ENCODE data around the gene C10orf53. TPM values are rescaled to one million over a fixed set of nuclear protein-coding genes. Genes with fewer than 3 reads are reported as not detected.

Gene C10orf53
- total RNA-seq, 1 experiment from 2014 or later = not detected

DNA sequence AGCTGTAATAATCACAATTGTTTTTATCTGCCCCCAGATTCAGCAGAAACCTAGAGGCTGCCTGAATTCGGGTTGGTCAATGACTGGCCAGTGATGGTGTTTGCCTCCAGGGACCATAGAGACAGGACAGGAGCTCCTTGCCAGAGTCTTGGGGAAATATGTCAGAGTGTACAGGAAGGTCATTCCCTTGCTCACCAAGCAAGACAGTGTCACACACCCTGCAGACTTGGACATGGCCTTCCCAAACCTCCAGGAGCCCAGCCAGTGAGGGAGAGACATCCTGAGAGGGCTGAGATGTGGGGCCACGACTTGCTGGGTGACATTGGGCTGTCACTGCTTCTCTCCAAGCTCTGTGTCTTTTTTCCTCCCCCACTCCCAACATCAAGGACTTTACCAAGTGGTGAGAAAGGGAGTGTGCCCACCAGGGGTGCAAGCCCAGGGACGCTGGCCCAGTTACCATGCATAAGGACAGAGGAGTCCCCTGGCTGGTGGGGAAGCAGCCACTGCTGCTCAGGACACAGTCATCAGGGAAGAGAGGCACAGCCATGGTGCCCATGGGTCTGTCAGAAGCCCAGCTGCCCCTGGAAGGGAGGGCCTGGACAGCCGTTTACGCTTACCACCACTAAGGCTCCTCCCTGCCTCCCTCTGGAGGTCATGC, 25.3 kb upstream of the C10orf53 start:
- CTCF ChIA-PET = no interaction called here
- Histone ChIP-seq H3K79me2 (ENCODE audit: low read length) (no peaks in the 10 kb centered on the region), H3K4me2 (ENCODE audit: low read length) (no peak overlapping the region), H3K36me3 (ENCODE audit: low read depth, low read length) (no peaks in the 10 kb centered on the region), H2AFZ (ENCODE audit: low read length) (no peak overlapping the region), H3K9ac (ENCODE audit: low read length) (no peak overlapping the region), H3K27ac (ENCODE audit: low read length) (no peak overlapping the region), H3K4me3 (ENCODE audit: low read length) (no peak overlapping the region), H3K9me2 (replicated peaks; ENCODE audit: low read length) (no peaks in the 10 kb centered on the region), H4K20me1 (ENCODE audit: low read length) (no peaks in the 10 kb centered on the region), H3K4me1 (ENCODE audit: insufficient read depth, low read length) (no peaks in the 10 kb centered on the region), H3K9me3 (ENCODE audit: low read length) (0 out of 2 replicates have a peak, but pooled peaks cover 7% of the 10 kb centered on the region), H3F3A (ENCODE audit: low read length, unreplicated experiment) (no peaks in the 10 kb centered on the region), H3K27me3 (ENCODE audit: low read length) (peaks cover 92% of the 10 kb centered on the region)
- POLR2A ChIA-PET (ENCODE audit: unreplicated experiment) = no interaction called here
- DNase-seq (no peak), ATAC-seq (no peak)
- TF ChIP-seq, protein P1, sequence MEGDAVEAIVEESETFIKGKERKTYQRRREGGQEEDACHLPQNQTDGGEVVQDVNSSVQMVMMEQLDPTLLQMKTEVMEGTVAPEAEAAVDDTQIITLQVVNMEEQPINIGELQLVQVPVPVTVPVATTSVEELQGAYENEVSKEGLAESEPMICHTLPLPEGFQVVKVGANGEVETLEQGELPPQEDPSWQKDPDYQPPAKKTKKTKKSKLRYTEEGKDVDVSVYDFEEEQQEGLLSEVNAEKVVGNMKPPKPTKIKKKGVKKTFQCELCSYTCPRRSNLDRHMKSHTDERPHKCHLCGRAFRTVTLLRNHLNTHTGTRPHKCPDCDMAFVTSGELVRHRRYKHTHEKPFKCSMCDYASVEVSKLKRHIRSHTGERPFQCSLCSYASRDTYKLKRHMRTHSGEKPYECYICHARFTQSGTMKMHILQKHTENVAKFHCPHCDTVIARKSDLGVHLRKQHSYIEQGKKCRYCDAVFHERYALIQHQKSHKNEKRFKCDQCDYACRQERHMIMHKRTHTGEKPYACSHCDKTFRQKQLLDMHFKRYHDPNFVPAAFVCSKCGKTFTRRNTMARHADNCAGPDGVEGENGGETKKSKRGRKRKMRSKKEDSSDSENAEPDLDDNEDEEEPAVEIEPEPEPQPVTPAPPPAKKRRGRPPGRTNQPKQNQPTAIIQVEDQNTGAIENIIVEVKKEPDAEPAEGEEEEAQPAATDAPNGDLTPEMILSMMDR (conservative IDR thresholded peaks at IDR 0.05; ENCODE audit: low read depth, low read length) = peak; percentile 32; the same call in 1 of the 2 replicates
- no peak for TF ChIP-seq EZH2phosphoT487 (IDR thresholded peaks at IDR 0.05; ENCODE audit: borderline replicate concordance, low read length)
- no TSS peak for BruUV-seq (replicated peaks)
- intact Hi-C loops (cut with micrococcal nuclease) = no loop called here

DNA sequence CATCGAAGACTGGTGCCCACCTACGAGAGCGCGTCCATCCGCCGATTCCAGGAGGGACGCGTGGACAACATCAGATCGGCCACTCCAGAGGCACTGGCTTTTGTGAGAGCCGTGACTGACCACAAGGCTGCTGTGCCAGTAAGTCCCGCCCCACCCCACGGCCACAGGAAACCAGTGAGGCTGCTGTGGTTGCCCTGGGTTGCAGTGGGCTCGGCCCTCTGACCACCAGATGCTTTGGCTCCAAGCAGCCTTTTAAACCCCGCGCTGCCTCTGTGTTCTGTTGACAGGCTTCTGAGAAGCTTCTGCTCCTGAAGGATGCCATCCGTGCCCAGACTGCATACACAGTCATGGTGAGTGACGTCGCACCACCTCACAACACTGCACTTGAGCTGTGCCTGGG, 24.4 kb upstream of the C10orf53 start:
- no TSS peak for BruUV-seq (replicated peaks)
- ATAC-seq = no peak
- Histone ChIP-seq H3K27me3 (ENCODE audit: low read length) (peaks cover 84% of the 10 kb centered on the region), H3K9me2 (replicated peaks; ENCODE audit: low read length) (no peaks in the 10 kb centered on the region), H2AFZ (ENCODE audit: low read length) (no peak overlapping the region), H3K27ac (ENCODE audit: low read length) (no peak overlapping the region), H3F3A (ENCODE audit: low read length, unreplicated experiment) (no peaks in the 10 kb centered on the region), H3K4me2 (ENCODE audit: low read length) (no peak overlapping the region), H3K79me2 (ENCODE audit: low read length) (no peaks in the 10 kb centered on the region), H3K9me3 (ENCODE audit: low read length) (0 out of 2 replicates have a peak, but pooled peaks cover 8% of the 10 kb centered on the region), H3K36me3 (ENCODE audit: low read depth, low read length) (no peaks in the 10 kb centered on the region), H3K4me1 (ENCODE audit: insufficient read depth, low read length) (no peaks in the 10 kb centered on the region), H3K9ac (ENCODE audit: low read length) (no peak overlapping the region), H4K20me1 (ENCODE audit: low read length) (no peaks in the 10 kb centered on the region), H3K4me3 (ENCODE audit: low read length) (no peak overlapping the region)
- CTCF ChIA-PET = no interaction called here
- intact Hi-C loops (cut with micrococcal nuclease) = no loop called here
- POLR2A ChIA-PET (ENCODE audit: unreplicated experiment) = no interaction called here
- no peak for DNase-seq
- TF ChIP-seq, protein P1 (conservative IDR thresholded peaks at IDR 0.05; ENCODE audit: low read depth, low read length) = no peak
- TF ChIP-seq EZH2 (IDR thresholded peaks at IDR 0.05; ENCODE audit: low read length, unreplicated experiment) = no peak
- TF ChIP-seq EZH2phosphoT487 (IDR thresholded peaks at IDR 0.05; ENCODE audit: borderline replicate concordance, low read length) = no peak

DNA sequence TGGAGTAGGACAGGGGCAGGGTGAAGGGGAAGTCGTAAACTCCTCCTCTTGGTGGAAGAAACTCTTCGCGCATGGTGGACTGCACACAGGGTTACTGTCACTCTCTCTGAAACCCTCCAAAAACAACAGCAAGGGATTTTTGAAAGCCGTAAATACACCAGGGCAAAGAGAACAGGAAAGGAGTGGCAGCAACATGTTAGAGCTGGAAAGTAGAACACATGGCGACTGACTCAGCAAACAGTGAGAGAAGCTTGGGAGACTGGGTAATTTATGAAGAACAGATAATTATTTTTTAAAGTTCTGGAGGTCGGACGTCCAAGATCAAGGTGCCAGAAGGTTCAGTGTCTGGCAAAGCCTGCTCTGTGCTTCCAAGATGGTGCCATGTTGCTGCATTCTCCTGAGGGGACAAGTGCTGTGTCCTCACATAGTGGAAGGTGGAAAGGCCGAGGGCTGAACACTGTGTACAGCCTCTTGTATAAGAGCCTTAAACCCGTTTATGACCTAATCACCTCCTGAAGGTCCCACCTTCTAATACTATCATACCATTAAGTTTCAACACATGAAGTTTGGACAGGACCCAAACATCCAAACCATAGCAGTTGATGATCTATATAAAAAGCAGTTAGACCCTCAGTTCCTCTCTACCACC, 22.5 kb upstream of the C10orf53 start:
- Histone ChIP-seq H2AFZ (ENCODE audit: low read length) (no peak overlapping the region), H3K4me3 (ENCODE audit: low read length) (no peak overlapping the region), H3K4me2 (ENCODE audit: low read length) (no peak overlapping the region), H3K9me2 (replicated peaks; ENCODE audit: low read length) (no peaks in the 10 kb centered on the region), H3K9me3 (ENCODE audit: low read length) (0 out of 2 replicates have a peak, but pooled peaks cover 8% of the 10 kb centered on the region), H3K9ac (ENCODE audit: low read length) (no peak overlapping the region), H3K79me2 (ENCODE audit: low read length) (no peaks in the 10 kb centered on the region), H3F3A (ENCODE audit: low read length, unreplicated experiment) (no peaks in the 10 kb centered on the region), H3K27me3 (ENCODE audit: low read length) (peaks cover 84% of the 10 kb centered on the region), H3K27ac (ENCODE audit: low read length) (no peak overlapping the region), H3K36me3 (ENCODE audit: low read depth, low read length) (no peaks in the 10 kb centered on the region), H4K20me1 (ENCODE audit: low read length) (no peaks in the 10 kb centered on the region), H3K4me1 (ENCODE audit: insufficient read depth, low read length) (no peaks in the 10 kb centered on the region)
- BruUV-seq (replicated peaks) = no TSS peak
- POLR2A ChIA-PET (ENCODE audit: unreplicated experiment) = no interaction called here
- intact Hi-C loops (cut with micrococcal nuclease) = no loop called here
- CTCF ChIA-PET = no interaction called here
- DNase-seq = no peak
- TF ChIP-seq EZH2phosphoT487 (IDR thresholded peaks at IDR 0.05; ENCODE audit: borderline replicate concordance, low read length) = no peak
- no peak for TF ChIP-seq EZH2 (IDR thresholded peaks at IDR 0.05; ENCODE audit: low read length, unreplicated experiment)
- TF ChIP-seq, protein P1 (conservative IDR thresholded peaks at IDR 0.05; ENCODE audit: low read depth, low read length) = no peak
- ATAC-seq = no peak

Measured in PC-3 (cell line).